ENCODE results near the gene SLC44A1. TPM values are rescaled to one million over a fixed set of nuclear protein-coding genes. Genes with fewer than 3 reads are reported as not detected.

Gene SLC44A1
- total RNA-seq, 4 donors from 2014 or later, result 25.7 to 37.8 (median 28.3) TPM

DNA sequence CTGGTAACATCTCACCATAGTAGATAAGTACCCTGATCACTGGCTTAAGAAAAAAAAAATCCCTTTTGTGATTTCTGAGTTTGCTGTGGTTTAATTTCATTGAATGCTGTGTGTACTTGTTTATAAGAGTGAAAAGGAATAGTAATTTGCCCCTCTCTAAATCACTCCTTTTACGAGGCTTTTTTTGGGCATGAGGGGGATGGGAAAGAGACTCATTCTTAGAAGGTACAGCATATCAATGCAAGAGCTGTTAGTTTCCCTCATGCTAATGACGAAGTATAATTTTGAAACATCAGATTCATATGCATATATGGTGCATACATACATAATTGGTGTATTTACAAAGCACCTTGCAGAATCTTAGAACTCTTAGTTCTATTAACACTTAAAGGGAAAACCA is 2.4 kb upstream of the SLC44A1 start:
- TF ChIP-seq POLR2AphosphoS5 (IDR thresholded peaks at IDR 0.05) (no peak), POLR2A (IDR thresholded peaks at IDR 0.05; ENCODE audit: low read depth) (no peak), EP300 (IDR thresholded peaks at IDR 0.05) (no peak)
- TF ChIP-seq, protein P1, sequence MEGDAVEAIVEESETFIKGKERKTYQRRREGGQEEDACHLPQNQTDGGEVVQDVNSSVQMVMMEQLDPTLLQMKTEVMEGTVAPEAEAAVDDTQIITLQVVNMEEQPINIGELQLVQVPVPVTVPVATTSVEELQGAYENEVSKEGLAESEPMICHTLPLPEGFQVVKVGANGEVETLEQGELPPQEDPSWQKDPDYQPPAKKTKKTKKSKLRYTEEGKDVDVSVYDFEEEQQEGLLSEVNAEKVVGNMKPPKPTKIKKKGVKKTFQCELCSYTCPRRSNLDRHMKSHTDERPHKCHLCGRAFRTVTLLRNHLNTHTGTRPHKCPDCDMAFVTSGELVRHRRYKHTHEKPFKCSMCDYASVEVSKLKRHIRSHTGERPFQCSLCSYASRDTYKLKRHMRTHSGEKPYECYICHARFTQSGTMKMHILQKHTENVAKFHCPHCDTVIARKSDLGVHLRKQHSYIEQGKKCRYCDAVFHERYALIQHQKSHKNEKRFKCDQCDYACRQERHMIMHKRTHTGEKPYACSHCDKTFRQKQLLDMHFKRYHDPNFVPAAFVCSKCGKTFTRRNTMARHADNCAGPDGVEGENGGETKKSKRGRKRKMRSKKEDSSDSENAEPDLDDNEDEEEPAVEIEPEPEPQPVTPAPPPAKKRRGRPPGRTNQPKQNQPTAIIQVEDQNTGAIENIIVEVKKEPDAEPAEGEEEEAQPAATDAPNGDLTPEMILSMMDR (IDR thresholded peaks at IDR 0.05), result no peak
- no peaks in the 10 kb centered on the region for H3K36me3 ChIP-seq
- intact Hi-C loops (cut with DNase I), result loop anchor here (5.0 to 10.0 kb wide), 3 partner anchors 35 to 315 kb away; partner anchors contain the start of gene ABCA1
- peaks cover 9 to 45% (median 39%) of the 10 kb centered on the region in 4 donors for H3K4me1 ChIP-seq
- DNase-seq (ENCODE audit: extremely low spot score), result no peak
- H3K27me3 ChIP-seq, result no peaks in the 10 kb centered on the region
- no peaks in the 10 kb centered on the region for H3K9me3 ChIP-seq
- H3K27ac ChIP-seq (replicated peaks in 1 of 4), result peak overlapping the region in 2 of 4 donors; percentile 55 to 84
- WGBS, result 76% methylated on average over 2 of the region's 2 CpGs
- no peak overlapping the region for H3K4me3 ChIP-seq

DNA sequence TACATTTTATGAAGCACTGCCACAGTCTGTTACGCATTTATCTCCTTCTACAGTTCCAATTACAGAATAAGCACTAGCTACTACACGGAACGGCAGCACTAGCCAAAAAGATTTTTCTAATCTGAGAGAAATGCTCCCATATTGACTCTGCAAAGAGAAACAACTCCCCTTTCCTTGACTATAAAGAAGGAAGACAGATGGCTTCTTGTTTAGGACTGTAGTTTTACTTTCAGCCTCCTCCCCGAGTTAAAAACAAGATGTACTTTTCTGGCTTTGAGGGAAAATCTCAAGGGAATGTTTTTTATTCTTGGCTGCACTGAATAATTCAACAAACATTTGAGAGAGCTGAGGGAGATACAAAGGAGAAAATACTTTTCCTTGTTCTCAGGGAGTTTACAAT is 1.9 kb upstream of the SLC44A1 start:
- H3K4me3 ChIP-seq, result peak overlapping the region in 1 of 4 donors; percentile 20
- TF ChIP-seq POLR2AphosphoS5 (IDR thresholded peaks at IDR 0.05), result no peak
- TF ChIP-seq, protein P1 (IDR thresholded peaks at IDR 0.05), result no peak
- no peak for TF ChIP-seq POLR2A (IDR thresholded peaks at IDR 0.05; ENCODE audit: low read depth)
- no peak for TF ChIP-seq EP300 (IDR thresholded peaks at IDR 0.05)
- 33% methylated on average over 4 of the region's 4 CpGs for WGBS
- H3K27ac ChIP-seq (replicated peaks in 1 of 4), result peak overlapping the region; percentile 42 to 84 (median 69)
- no peaks in the 10 kb centered on the region for H3K27me3 ChIP-seq
- H3K4me1 ChIP-seq, result peaks cover 9 to 50% (median 44%) of the 10 kb centered on the region in 4 donors
- H3K9me3 ChIP-seq, result no peaks in the 10 kb centered on the region
- intact Hi-C loops (cut with DNase I), result loop anchor here (5.0 to 10.0 kb wide), 3 partner anchors 35 to 315 kb away; partner anchors contain the start of gene ABCA1
- H3K36me3 ChIP-seq, result no peaks in the 10 kb centered on the region
- DNase-seq (ENCODE audit: extremely low spot score), result no peak

DNA sequence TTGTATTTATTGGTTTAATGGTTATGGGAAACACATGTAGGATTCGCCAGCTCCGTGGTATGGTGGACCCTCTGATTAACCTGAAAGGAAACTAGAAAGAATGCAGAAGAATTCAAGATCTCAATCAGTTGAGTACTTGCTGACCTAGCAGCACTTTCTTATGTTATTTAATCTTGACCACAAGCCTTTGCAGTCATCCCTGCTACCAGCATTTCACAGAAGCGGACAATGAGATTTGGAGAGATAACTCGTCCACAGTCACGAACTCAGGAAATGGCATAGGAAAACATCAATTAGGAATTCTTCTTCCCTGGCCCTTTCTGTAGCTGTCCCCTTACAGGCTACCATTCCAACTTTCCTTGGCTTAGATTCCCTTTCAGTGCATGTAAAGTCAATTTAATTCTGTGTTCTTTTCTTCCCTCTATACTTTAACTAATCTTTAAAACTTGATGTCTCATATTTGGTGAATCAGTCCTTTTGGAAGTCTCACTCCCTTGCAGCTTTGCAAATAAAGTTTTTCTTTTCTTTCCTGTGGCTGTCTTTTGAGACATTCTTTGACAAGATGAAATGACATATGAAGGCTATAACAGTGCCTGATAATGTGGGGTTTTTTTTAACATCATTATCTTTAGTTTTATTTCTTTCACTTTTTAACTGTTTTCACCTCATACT is 1.3 kb upstream of the SLC44A1 start:
- TF ChIP-seq POLR2AphosphoS5 (IDR thresholded peaks at IDR 0.05) (no peak), POLR2A (IDR thresholded peaks at IDR 0.05; ENCODE audit: low read depth) (no peak), EP300 (IDR thresholded peaks at IDR 0.05) (no peak)
- TF ChIP-seq, protein P1 (IDR thresholded peaks at IDR 0.05), result no peak
- no peaks in the 10 kb centered on the region for H3K36me3 ChIP-seq
- H3K27me3 ChIP-seq, result no peaks in the 10 kb centered on the region
- H3K27ac ChIP-seq (replicated peaks in 1 of 4), result peak overlapping the region; percentile 42 to 84 (median 69)
- H3K9me3 ChIP-seq, result no peaks in the 10 kb centered on the region
- no peak for DNase-seq (ENCODE audit: extremely low spot score)
- H3K4me3 ChIP-seq, result no peak overlapping the region
- peaks cover 9 to 53% (median 49%) of the 10 kb centered on the region in 4 donors for H3K4me1 ChIP-seq
- intact Hi-C loops (cut with DNase I), result loop anchor here (5.0 to 10.0 kb wide), 3 partner anchors 36 to 316 kb away; partner anchors contain the start of gene ABCA1
- WGBS, result 49% methylated on average over 5 of the region's 5 CpGs

DNA sequence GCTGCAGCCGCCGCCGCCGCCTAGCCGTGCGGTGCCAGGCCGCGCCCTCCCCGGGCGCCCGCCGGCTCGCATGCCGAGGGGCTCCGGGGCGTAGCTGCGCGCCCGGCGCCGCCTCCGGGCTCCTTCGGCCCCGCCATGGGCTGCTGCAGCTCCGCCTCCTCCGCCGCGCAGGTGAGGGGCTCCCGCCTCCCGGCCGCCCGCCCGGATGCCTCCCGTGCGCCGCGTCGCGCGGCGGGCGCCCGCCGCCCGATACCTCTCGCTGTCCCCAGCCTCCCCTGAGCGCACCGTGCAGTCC is 230 bp downstream of the SLC44A1 start:
- intact Hi-C loops (cut with DNase I), result loop anchor here (5.0 to 10.0 kb wide), 3 partner anchors 37 to 317 kb away; partner anchors contain the start of gene ABCA1
- peaks cover 9 to 55% (median 49%) of the 10 kb centered on the region in 4 donors for H3K4me1 ChIP-seq
- no CpG with 5 or more reads among the region's 48 CpGs for WGBS

More for the DNA sequence above, 230 bp downstream of the SLC44A1 start:
- DNase-seq (ENCODE audit: extremely low spot score), result no peak
- TF ChIP-seq, protein P1 (IDR thresholded peaks at IDR 0.05), result no peak
- TF ChIP-seq POLR2AphosphoS5 (IDR thresholded peaks at IDR 0.05) (no peak), POLR2A (IDR thresholded peaks at IDR 0.05; ENCODE audit: low read depth) (no peak), EP300 (IDR thresholded peaks at IDR 0.05) (no peak)
- Histone ChIP-seq H3K4me3 (peak overlapping the region; percentile 82 to 94 (median 86)), H3K9me3 (no peaks in the 10 kb centered on the region), H3K27ac (replicated peaks in 1 of 4) (peak overlapping the region; percentile 81 to 84 (median 82)), H3K27me3 (no peaks in the 10 kb centered on the region), H3K36me3 (no peaks in the 10 kb centered on the region)

Measured in esophagus muscularis mucosa (tissue), 4 donors.